Fibroblast of lung (primary cell): ENCODE data around the gene MAL.

Source experiments
- EZH2 ChIP-seq: IDR thresholded peaks from 2 replicates; pipeline ENCODE4 v1.5.1; 2012; ENCODE audit warnings: low read length, control low read depth, mild to moderate bottlenecking; ENCODE audit errors: missing control alignments
- TF ChIP-seq, protein P1 (sequence below), 2 donors: IDR thresholded peaks in 1 of 2; conservative IDR thresholded peaks in 1 of 2; 1 replicate in 1 of 2; 2 replicates in 1 of 2; pipeline ENCODE4 v1.5.1; 2011 to 2012; ENCODE audit warnings: low read length in 2 of 2, control low read depth in 1 of 2, inconsistent platforms in 1 of 2, low read depth in 1 of 2, mild to moderate bottlenecking in 1 of 2

DNA sequence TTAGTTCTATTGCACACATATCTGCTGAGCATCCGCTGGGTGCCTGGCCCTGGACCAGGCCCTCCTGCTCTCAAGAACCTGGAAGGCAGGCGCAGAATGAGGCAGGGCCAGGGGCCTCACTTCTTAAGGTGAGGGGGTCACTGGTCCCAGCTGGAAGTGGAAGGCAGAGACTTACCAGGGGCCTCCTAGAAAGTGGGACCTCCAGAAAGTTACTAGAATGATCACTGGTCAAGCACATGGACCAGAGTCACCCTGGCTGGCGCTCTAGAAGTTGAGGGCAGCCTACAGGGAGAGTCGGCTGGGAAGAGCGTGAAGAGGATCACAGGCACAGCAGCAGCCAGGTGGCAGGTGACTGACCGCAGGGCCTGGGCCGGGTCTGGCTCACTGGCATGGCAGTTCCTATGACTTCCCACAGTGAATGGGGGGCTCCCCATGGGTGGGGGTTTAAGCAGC lies 26.1 kb upstream of the MAL start:
- TF ChIP-seq, protein P1, sequence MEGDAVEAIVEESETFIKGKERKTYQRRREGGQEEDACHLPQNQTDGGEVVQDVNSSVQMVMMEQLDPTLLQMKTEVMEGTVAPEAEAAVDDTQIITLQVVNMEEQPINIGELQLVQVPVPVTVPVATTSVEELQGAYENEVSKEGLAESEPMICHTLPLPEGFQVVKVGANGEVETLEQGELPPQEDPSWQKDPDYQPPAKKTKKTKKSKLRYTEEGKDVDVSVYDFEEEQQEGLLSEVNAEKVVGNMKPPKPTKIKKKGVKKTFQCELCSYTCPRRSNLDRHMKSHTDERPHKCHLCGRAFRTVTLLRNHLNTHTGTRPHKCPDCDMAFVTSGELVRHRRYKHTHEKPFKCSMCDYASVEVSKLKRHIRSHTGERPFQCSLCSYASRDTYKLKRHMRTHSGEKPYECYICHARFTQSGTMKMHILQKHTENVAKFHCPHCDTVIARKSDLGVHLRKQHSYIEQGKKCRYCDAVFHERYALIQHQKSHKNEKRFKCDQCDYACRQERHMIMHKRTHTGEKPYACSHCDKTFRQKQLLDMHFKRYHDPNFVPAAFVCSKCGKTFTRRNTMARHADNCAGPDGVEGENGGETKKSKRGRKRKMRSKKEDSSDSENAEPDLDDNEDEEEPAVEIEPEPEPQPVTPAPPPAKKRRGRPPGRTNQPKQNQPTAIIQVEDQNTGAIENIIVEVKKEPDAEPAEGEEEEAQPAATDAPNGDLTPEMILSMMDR (conservative IDR thresholded peaks at IDR 0.05 in 1 of 2, IDR thresholded peaks at IDR 0.05 in 1 of 2; ENCODE audit: low read depth in 1 of 2, low read length in 2 of 2), result no peak
- TF ChIP-seq EZH2, result no peak
